Measurements from ENCODE around the gene ALDH2. TPM values are rescaled to one million over a fixed set of nuclear protein-coding genes. Genes with fewer than 3 reads are reported as not detected.

ALDH2 gene
- total RNA-seq, 1 experiment from 2014 or later, result not detected

DNA sequence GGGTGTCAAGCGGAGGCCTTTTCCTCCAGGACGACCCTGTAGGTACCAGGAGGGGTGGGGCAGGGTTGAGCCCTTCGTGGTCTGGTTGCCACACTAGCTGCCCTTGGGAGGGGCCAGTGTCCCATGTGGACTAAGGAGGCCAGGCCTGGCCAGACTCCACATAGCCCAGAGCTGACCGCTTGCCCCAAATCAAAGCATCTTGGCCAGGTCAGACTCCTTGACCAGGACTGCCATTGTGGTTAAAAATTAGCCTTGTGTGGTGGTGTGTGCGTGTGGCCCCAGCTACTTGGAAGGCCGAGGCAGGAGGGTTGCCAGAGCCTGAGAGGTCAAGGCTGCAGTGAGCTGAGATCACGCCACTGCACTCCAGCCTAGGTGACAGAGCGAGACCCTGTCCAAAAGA lies 24.8 kb downstream of the ALDH2 start:
- ChIA-PET CTCF (interaction anchor here (0.6 to 1.1 kb wide), 2 partner anchors 22 to 337 kb away, joined by 3 read pairs; no protein-coding TSS in a partner anchor), POLR2A (interaction anchor here (0.6 to 1.8 kb wide), 2 partner anchors 21 to 34 kb away, joined by 3 to 5 read pairs; no protein-coding TSS in a partner anchor)
- TF ChIP-seq, protein P1, sequence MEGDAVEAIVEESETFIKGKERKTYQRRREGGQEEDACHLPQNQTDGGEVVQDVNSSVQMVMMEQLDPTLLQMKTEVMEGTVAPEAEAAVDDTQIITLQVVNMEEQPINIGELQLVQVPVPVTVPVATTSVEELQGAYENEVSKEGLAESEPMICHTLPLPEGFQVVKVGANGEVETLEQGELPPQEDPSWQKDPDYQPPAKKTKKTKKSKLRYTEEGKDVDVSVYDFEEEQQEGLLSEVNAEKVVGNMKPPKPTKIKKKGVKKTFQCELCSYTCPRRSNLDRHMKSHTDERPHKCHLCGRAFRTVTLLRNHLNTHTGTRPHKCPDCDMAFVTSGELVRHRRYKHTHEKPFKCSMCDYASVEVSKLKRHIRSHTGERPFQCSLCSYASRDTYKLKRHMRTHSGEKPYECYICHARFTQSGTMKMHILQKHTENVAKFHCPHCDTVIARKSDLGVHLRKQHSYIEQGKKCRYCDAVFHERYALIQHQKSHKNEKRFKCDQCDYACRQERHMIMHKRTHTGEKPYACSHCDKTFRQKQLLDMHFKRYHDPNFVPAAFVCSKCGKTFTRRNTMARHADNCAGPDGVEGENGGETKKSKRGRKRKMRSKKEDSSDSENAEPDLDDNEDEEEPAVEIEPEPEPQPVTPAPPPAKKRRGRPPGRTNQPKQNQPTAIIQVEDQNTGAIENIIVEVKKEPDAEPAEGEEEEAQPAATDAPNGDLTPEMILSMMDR (IDR thresholded peaks at IDR 0.05; ENCODE audit: unreplicated experiment), result no peak
- Mint-ChIP-seq H3K36me3 (ENCODE audit: insufficient read depth, unreplicated experiment) (no peaks in the 10 kb centered on the region), H3K9me3 (ENCODE audit: unreplicated experiment) (no peaks in the 10 kb centered on the region), H3K27ac (ENCODE audit: low read depth, unreplicated experiment) (no peak overlapping the region), H3K4me1 (ENCODE audit: insufficient read depth, unreplicated experiment) (peaks cover 6% of the 10 kb centered on the region), H3K4me3 (ENCODE audit: unreplicated experiment) (no peak overlapping the region), H3K27me3 (ENCODE audit: insufficient read depth, unreplicated experiment) (no peaks in the 10 kb centered on the region)
- no peak for DNase-seq (ENCODE audit: unreplicated experiment)
- intact Hi-C loops (cut with micrococcal nuclease), result no loop called here
- no TSS peak for BruUV-seq (replicated peaks)

DNA sequence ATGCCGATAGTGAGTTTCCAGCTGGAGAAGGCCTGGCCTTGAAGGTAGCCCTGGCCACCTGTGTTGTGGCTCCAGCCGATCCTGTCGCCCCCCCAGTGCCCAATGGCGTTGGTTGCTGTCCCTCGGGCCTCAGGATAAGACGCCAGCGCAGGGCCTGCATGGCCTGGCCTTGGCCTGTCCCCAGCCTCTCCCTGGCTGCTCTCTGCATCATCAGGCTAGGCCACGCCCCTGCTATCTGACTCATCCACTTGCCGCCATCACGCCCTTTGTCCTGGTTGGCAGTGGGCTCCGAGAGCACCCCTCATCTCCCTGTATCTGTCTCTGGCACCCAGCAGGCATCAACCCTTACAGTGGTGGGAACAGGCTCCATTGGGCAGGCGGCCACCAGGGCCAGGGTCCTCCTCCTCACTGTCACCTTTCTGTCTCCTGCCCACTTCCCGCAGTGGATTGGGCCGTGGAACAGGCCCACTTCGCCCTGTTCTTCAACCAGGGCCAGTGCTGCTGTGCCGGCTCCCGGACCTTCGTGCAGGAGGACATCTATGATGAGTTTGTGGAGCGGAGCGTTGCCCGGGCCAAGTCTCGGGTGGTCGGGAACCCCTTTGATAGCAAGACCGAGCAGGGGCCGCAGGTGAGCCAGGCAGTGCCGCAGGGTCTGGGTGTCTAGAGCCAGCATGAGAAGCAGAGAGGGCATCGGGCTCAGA lies 25.6 kb downstream of the ALDH2 start:
- ChIA-PET POLR2A (no interaction called here), CTCF (interaction anchor here (0.6 to 1.1 kb wide), 3 partner anchors 21 to 253 kb away, joined by 3 read pairs; no protein-coding TSS in a partner anchor)
- BruUV-seq (replicated peaks), result no TSS peak
- intact Hi-C loops (cut with micrococcal nuclease), result no loop called here
- Mint-ChIP-seq H3K36me3 (ENCODE audit: insufficient read depth, unreplicated experiment) (no peaks in the 10 kb centered on the region), H3K27ac (ENCODE audit: low read depth, unreplicated experiment) (no peak overlapping the region), H3K9me3 (ENCODE audit: unreplicated experiment) (no peaks in the 10 kb centered on the region), H3K27me3 (ENCODE audit: insufficient read depth, unreplicated experiment) (no peaks in the 10 kb centered on the region), H3K4me1 (ENCODE audit: insufficient read depth, unreplicated experiment) (peaks cover 6% of the 10 kb centered on the region), H3K4me3 (ENCODE audit: unreplicated experiment) (no peak overlapping the region)
- TF ChIP-seq, protein P1 (IDR thresholded peaks at IDR 0.05; ENCODE audit: unreplicated experiment), result no peak
- peak; percentile 52 for DNase-seq (ENCODE audit: unreplicated experiment)

DNA sequence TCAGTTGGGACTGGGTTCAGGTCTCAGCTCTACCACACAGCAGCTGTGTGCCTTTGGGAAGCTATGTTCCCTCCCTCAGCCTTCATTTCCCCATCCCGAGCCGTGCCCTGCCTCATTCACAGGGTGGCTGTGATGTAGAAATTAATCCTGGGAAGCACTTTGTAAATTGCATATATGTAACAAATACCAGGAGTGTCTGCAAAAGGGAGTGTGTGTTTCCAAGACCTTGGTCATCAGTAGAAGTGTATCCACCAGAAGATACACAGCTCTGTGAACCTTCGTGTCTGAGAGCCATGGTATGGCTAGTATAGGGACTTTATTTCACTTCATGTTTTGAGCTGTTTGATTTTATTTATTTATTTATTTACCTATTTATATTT lies 26.1 kb downstream of the ALDH2 start:
- H3K27me3 Mint-ChIP-seq (ENCODE audit: insufficient read depth, unreplicated experiment), result no peaks in the 10 kb centered on the region
- TF ChIP-seq, protein P1 (IDR thresholded peaks at IDR 0.05; ENCODE audit: unreplicated experiment), result no peak
- no peak for DNase-seq (ENCODE audit: unreplicated experiment)
- intact Hi-C loops (cut with micrococcal nuclease), result no loop called here
- CTCF ChIA-PET, result interaction anchor here (0.6 to 0.9 kb wide), 2 partner anchors 20 to 253 kb away, joined by 3 read pairs; no protein-coding TSS in a partner anchor
- no TSS peak for BruUV-seq (replicated peaks)
- no peak overlapping the region for H3K27ac Mint-ChIP-seq (ENCODE audit: low read depth, unreplicated experiment)
- H3K4me3 Mint-ChIP-seq (ENCODE audit: unreplicated experiment), result no peak overlapping the region
- POLR2A ChIA-PET, result interaction anchor here (1.0 kb wide), 1 partner anchor 107 kb away, joined by 3 read pairs; the partner anchor contains the start of genes ACAD10 and BRAP
- no peaks in the 10 kb centered on the region for H3K36me3 Mint-ChIP-seq (ENCODE audit: insufficient read depth, unreplicated experiment)
- H3K4me1 Mint-ChIP-seq (ENCODE audit: insufficient read depth, unreplicated experiment), result peaks cover 6% of the 10 kb centered on the region
- H3K9me3 Mint-ChIP-seq (ENCODE audit: unreplicated experiment), result no peaks in the 10 kb centered on the region

DNA sequence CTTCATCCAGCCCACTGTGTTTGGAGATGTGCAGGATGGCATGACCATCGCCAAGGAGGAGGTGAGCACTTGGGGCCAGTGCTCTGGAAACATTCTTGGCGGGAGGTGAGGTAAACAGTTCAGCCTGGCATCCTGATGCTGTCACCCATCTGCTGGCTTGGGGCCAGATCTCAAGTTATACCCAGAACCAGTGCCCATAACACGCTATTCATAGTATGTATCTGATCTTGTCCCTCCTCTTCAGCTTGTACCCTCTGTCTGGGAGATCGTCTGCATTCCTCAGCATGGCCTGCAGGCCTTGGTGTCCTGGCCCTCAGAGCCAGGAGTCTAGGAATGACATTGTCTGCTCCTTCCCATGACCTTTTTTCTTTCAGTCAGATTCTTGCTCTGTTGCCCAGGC lies 31.4 kb downstream of the ALDH2 start:
- Mint-ChIP-seq H3K36me3 (ENCODE audit: insufficient read depth, unreplicated experiment) (peaks cover 5% of the 10 kb centered on the region), H3K4me3 (ENCODE audit: unreplicated experiment) (no peak overlapping the region), H3K9me3 (ENCODE audit: unreplicated experiment) (no peaks in the 10 kb centered on the region), H3K27me3 (ENCODE audit: insufficient read depth, unreplicated experiment) (no peaks in the 10 kb centered on the region), H3K27ac (ENCODE audit: low read depth, unreplicated experiment) (no peak overlapping the region), H3K4me1 (ENCODE audit: insufficient read depth, unreplicated experiment) (no peaks in the 10 kb centered on the region)
- intact Hi-C loops (cut with micrococcal nuclease), result no loop called here
- no TSS peak for BruUV-seq (replicated peaks)
- CTCF ChIA-PET, result interaction anchor here (0.7 to 2.1 kb wide), 4 partner anchors 10 to 53 kb away, joined by 3 to 9 read pairs (median 5); no protein-coding TSS in a partner anchor
- POLR2A ChIA-PET, result interaction anchor here (0.8 kb wide), 1 partner anchor 112 kb away, joined by 3 read pairs; the partner anchor contains the start of genes ACAD10 and BRAP
- TF ChIP-seq, protein P1 (IDR thresholded peaks at IDR 0.05; ENCODE audit: unreplicated experiment), result no peak
- no peak for DNase-seq (ENCODE audit: unreplicated experiment)

All from MCF 10A (cell line).